Osteocyte (in vitro differentiated cells): ENCODE data around the gene DSG2. TPM values are rescaled to one million over a fixed set of nuclear protein-coding genes. Genes with fewer than 3 reads are reported as not detected.
A peak's percentile ranks its signal among the peaks of the same experiment; 100 is the strongest.

Experiments used
- DNase-seq: peaks from one replicate; pipeline ENCODE4 v3.0.0; 2021; ENCODE audit warnings: mixed read lengths; ENCODE audit not compliant: unreplicated experiment; ENCODE audit errors: extremely low spot score
- H3K27ac Mint-ChIP-seq: one replicate; pipeline ENCODE4 v1.8.0; 2021; ENCODE audit warnings: mild to moderate bottlenecking, mixed read lengths; ENCODE audit not compliant: unreplicated experiment
- H3K27me3 Mint-ChIP-seq: one replicate; pipeline ENCODE4 v1.8.0; 2021; ENCODE audit warnings: mixed read lengths; ENCODE audit not compliant: unreplicated experiment
- H3K36me3 Mint-ChIP-seq: one replicate; pipeline ENCODE4 v1.8.0; 2021; ENCODE audit warnings: mixed read lengths; ENCODE audit not compliant: unreplicated experiment
- H3K4me1 Mint-ChIP-seq: one replicate; pipeline ENCODE4 v1.8.0; 2021; ENCODE audit warnings: mixed read lengths; ENCODE audit not compliant: unreplicated experiment
- H3K4me3 Mint-ChIP-seq: one replicate; pipeline ENCODE4 v1.8.0; 2021; ENCODE audit warnings: mild to moderate bottlenecking, moderate library complexity, mixed read lengths; ENCODE audit not compliant: unreplicated experiment
- H3K9me3 Mint-ChIP-seq: one replicate; pipeline ENCODE4 v1.8.0; 2021; ENCODE audit warnings: mixed read lengths; ENCODE audit not compliant: unreplicated experiment
- CTCF ChIP-seq: fragments of 200-600 bp; sonication (generic); IDR thresholded peaks from 2 replicates; pipeline ENCODE4 v1.5.0; 2021; ENCODE audit warnings: antibody characterized with exemption, mild to moderate bottlenecking, moderate library complexity
- long read RNA-seq: library from polyadenylated mRNA; unstranded; transcript quantifications from one replicate; pipeline ENCODE4 v2.0.0, GENCODE V29; 2021
- total RNA-seq: library from RNA; stranded (reverse); gene quantifications from 2 replicates; pipeline ENCODE4 v1.2.1, GENCODE V29; 2021

The DSG2 gene
- total RNA-seq, result 16.6 and 18.5 TPM in 2 replicates
- long read RNA-seq, full-length matches to known transcripts, result 24 of 45 reads
- long read RNA-seq, partial matches to known transcripts, result 10 of 45 reads
- long read RNA-seq, other reads (novel, unspliced or antisense), result 11 of 45 reads

GRCh38 chr18:31497836-31498573, at the start of gene DSG2:
Gene DSG2 (plus strand): TSS chr18:31498177. CDS start chr18:31498252, 75 bp downstream.
- Mint-ChIP-seq H3K27ac (peak within 1 kb of the TSS; percentile 80), H3K4me3 (peak within 1 kb of the TSS; percentile 90), H3K27me3 (peaks cover 10% of the 10 kb centered on the region), H3K36me3 (no peaks in the 10 kb centered on the region), H3K9me3 (no peaks in the 10 kb centered on the region), H3K4me1 (peaks cover 9% of the 10 kb centered on the region)
- DNase-seq, result peak; percentile 85
- no peak for TF ChIP-seq CTCF

- no peak for TF ChIP-seq CTCF
- Mint-ChIP-seq H3K9me3 (no peaks in the 10 kb centered on the region), H3K27ac (no peak overlapping the region), H3K4me1 (peaks cover 4% of the 10 kb centered on the region), H3K36me3 (no peaks in the 10 kb centered on the region), H3K4me3 (no peak overlapping the region), H3K27me3 (peaks cover 8% of the 10 kb centered on the region)
- DNase-seq, result no peak
These were observed 47.6 kb upstream of the DSG2 start for GRCh38 chr18:31450409-31450808.

GRCh38 chr18:31451625-31452024, 46.4 kb upstream of the DSG2 start:
- TF ChIP-seq CTCF, result no peak
- Mint-ChIP-seq H3K27ac (no peak overlapping the region), H3K4me1 (peaks cover 4% of the 10 kb centered on the region), H3K4me3 (no peak overlapping the region), H3K27me3 (peaks cover 5% of the 10 kb centered on the region), H3K36me3 (no peaks in the 10 kb centered on the region), H3K9me3 (no peaks in the 10 kb centered on the region)
- DNase-seq, result no peak

GRCh38 chr18:31454066-31454708, 43.8 kb upstream of the DSG2 start:
- no peak for TF ChIP-seq CTCF

GRCh38 chr18:31469629-31470028, 28.3 kb upstream of the DSG2 start:
- peaks cover 8% of the 10 kb centered on the region for H3K4me1 Mint-ChIP-seq
- H3K9me3 Mint-ChIP-seq, result no peaks in the 10 kb centered on the region
- no peak for DNase-seq
- no peak overlapping the region for H3K4me3 Mint-ChIP-seq
- peaks cover 2% of the 10 kb centered on the region for H3K27me3 Mint-ChIP-seq
- TF ChIP-seq CTCF, result no peak
- no peak overlapping the region for H3K27ac Mint-ChIP-seq
- no peaks in the 10 kb centered on the region for H3K36me3 Mint-ChIP-seq

More at GRCh38 chr18:31454066-31454708, 43.8 kb upstream of the DSG2 start:
- H3K4me1 Mint-ChIP-seq, result peaks cover 4% of the 10 kb centered on the region
- no peak for DNase-seq
- no peak overlapping the region for H3K4me3 Mint-ChIP-seq
- no peak overlapping the region for H3K27ac Mint-ChIP-seq
- H3K27me3 Mint-ChIP-seq, result no peaks in the 10 kb centered on the region
- H3K9me3 Mint-ChIP-seq, result no peaks in the 10 kb centered on the region
- H3K36me3 Mint-ChIP-seq, result no peaks in the 10 kb centered on the region
